Subcutaneous abdominal adipose tissue (tissue), 5 donors: ENCODE results near the gene SPATA9.
A peak's percentile ranks its signal among the peaks of the same experiment; 100 is the strongest.

ENCODE experiments used
- H3K27ac ChIP-seq: one replicate; pipeline ENCODE4 v1.7.0; 2013; ENCODE audit warnings: low read depth, mild to moderate bottlenecking, inconsistent platforms, low read length, moderate library complexity
- H3K27me3 ChIP-seq, 5 donors: one replicate each; pipeline ENCODE4 v1.7.0; 2013; ENCODE audit warnings: low read length in 5 of 5, inconsistent platforms in 1 of 5; ENCODE audit not compliant: control insufficient read depth in 5 of 5, insufficient read depth in 4 of 5
- H3K36me3 ChIP-seq, 5 donors: one replicate each; pipeline ENCODE4 v1.7.0; 2013; ENCODE audit warnings: low read length in 5 of 5; ENCODE audit not compliant: control insufficient read depth in 5 of 5, insufficient read depth in 5 of 5
- H3K4me1 ChIP-seq, 5 donors: one replicate each; pipeline ENCODE4 v1.7.0; 2013; ENCODE audit warnings: low read length in 5 of 5, mild to moderate bottlenecking in 3 of 5, moderate library complexity in 1 of 5; ENCODE audit not compliant: control insufficient read depth in 5 of 5, insufficient read depth in 5 of 5
- H3K4me3 ChIP-seq, 5 donors: one replicate each; pipeline ENCODE4 v1.7.0; 2013; ENCODE audit warnings: low read length in 5 of 5, low read depth in 1 of 5
- H3K9ac ChIP-seq, 5 donors: one replicate each; pipeline ENCODE4 v1.7.0; 2013; ENCODE audit warnings: low read length in 5 of 5, mild to moderate bottlenecking in 4 of 5, moderate library complexity in 3 of 5
- H3K9me3 ChIP-seq, 5 donors: one replicate each; pipeline ENCODE4 v1.7.0; 2013; ENCODE audit warnings: low read length in 5 of 5; ENCODE audit not compliant: control insufficient read depth in 5 of 5
- donor health status: healthy.
- donor health status: healthy.
- donor health status: healthy.
- donor health status: healthy.
- donor health status: healthy.

Gene SPATA9

DNA sequence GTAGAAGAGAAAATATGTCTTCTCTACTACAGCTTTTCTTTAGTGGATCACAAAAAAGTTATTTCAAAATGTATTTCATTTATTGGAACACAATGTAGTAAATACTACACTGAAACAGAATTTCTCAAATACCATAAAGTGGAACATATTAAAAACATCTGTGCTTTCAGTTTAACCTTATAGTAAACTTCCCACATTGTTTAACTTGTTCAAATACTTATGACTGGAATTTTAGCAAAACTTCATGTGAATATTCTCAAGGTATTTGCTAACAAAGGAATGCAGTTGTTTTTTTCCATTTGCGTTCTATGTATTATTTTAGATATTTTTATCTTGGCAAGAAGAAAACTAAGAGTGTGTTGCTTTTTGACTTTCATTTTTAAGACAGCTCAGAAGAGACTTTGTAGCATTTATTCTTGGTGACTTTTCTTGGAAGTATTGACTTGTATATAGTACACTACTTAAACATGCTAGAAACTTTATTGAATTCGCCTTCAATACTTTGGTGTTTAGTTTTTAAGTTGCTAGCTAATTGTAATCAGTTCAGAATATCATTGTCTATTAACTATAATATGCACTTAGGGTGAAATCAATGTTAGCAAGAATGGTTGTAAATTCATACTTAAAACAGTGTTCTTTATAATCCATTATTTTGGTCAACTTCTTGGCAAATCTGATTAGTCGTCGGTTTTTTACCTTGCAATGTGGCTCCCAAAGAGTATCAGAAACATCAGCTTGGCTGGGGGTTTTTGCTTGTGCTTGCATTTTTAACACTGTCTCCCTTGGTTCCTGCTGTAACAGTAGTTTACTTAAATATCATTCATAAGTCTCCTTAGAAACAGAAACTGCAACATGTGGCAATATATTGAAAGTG is 43.4 kb upstream of the SPATA9 start:
- H3K27me3 ChIP-seq, result no peaks in the 10 kb centered on the region
- no peaks in the 10 kb centered on the region for H3K9me3 ChIP-seq
- H3K27ac ChIP-seq, result peak overlapping the region; percentile 8
- H3K4me1 ChIP-seq, result peaks cover 2 to 83% (median 62%) of the 10 kb centered on the region in 5 donors
- peak overlapping the region in 3 of 5 donors; percentile 18 to 33 (median 31) for H3K4me3 ChIP-seq
- H3K36me3 ChIP-seq, result no peaks in the 10 kb centered on the region
- H3K9ac ChIP-seq, result peak overlapping the region in 2 of 5 donors; percentile 46 to 47

DNA sequence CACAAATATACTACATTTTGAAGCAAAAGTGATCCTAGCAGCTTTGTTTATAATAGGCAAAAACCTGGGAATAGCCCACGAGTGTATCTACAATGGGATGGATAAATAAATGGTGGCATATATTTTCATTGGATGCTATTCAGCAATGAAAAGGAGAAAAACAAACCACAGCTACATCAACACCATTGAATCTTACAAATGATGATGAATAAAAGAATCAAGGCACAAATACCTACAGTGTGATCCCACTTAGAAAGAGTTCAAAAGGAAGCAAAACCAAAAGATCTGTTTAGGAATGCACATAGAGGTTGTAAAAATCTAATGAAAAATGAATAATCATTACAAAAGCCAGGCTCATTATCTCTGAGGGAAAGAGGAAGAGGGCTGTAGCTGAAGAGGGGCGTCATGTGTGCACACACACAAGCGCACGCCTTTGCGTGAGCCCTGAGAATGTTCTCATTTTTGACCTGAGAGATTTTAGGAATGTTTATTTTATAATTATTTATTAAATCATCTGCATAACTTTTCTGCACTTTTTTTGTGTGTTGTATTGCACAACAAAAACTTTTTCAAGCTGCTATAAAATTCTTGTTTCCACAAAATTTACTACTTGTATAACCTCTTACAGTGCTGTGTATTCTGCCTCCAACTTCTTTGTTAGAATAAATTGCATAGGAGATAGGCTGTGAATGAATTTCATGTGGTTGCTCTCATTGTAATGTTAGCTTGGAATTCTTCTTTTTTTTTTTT is 42.5 kb upstream of the SPATA9 start:
- Histone ChIP-seq H3K27me3 (no peaks in the 10 kb centered on the region), H3K9ac (peak overlapping the region in 1 of 5 donors; percentile 46), H3K4me3 (no peak overlapping the region), H3K4me1 (peaks cover 2 to 88% (median 66%) of the 10 kb centered on the region in 5 donors), H3K27ac (peak overlapping the region; percentile 8), H3K9me3 (no peaks in the 10 kb centered on the region), H3K36me3 (no peaks in the 10 kb centered on the region)

DNA sequence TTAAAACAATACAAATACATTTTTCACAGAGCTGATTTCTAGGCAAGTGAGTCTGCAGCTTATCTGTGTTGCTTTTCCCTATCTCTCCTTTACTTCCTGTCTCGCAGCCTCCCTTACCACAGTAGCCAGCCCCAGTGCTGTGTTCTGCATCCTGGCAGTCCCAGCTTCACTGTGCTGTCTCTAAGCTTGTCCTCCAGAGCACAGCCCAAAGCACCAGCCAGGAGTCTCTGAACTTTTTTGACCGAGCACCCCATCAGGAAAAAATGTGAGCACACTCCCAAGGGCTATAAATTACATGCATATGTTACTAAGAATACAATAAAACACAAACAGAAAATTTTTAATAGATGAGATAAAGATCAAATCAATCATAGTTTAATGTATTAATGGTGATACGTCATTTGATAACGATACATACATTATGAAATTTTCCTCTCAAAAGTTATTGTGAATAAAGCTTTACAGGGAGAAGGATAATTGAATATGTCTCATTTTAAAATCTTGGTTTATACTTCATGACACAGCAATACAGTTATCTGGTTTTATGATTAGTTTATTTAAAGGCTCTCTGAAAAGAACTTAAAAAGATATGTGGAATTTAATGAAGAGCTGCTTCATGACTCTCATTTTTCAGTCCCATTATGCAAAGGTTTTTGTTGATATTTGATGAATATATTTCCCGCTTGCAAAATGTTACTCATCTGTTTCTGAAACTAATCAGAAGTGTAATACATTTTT is 41.0 kb upstream of the SPATA9 start:
- Histone ChIP-seq H3K36me3 (peaks cover 0 to 4% (median 0%) of the 10 kb centered on the region in 5 donors), H3K9ac (no peak overlapping the region), H3K4me1 (peaks cover 2 to 88% (median 65%) of the 10 kb centered on the region in 5 donors), H3K27me3 (no peaks in the 10 kb centered on the region), H3K4me3 (no peak overlapping the region), H3K27ac (no peak overlapping the region), H3K9me3 (no peaks in the 10 kb centered on the region)

DNA sequence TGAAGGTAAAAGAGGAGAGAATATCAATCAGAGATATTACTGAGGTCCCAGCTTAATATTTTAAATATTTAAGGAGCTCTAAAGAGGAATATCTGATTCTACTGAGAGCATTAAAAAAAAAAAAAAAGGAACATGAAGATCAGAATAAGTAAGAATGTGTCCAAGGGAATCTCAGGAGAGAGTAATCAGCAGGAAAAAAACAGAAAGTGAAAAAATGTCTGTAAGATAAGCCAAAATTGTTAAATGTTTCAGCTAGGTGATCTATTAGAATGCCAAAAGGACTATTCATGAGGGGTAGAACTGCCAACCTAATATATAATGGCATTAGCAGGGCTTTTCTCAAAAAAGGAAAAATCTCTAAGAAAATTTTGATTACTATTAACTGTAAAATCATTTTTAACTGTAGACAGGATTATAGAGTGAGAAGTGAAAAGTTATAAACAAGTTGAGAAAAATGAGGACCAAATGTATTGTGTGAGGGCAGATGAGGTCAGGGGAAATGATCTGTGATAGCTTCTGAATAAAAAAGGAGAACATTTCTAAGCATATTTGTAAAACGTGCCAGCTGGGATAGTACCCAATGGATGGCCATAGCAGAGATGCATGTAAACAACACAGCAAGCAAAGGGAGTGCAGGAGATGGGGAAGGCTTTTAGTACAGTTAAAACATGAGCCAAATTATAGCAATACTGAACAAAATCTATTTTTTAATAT is 38.9 kb upstream of the SPATA9 start:
- no peak overlapping the region for H3K9ac ChIP-seq

DNA sequence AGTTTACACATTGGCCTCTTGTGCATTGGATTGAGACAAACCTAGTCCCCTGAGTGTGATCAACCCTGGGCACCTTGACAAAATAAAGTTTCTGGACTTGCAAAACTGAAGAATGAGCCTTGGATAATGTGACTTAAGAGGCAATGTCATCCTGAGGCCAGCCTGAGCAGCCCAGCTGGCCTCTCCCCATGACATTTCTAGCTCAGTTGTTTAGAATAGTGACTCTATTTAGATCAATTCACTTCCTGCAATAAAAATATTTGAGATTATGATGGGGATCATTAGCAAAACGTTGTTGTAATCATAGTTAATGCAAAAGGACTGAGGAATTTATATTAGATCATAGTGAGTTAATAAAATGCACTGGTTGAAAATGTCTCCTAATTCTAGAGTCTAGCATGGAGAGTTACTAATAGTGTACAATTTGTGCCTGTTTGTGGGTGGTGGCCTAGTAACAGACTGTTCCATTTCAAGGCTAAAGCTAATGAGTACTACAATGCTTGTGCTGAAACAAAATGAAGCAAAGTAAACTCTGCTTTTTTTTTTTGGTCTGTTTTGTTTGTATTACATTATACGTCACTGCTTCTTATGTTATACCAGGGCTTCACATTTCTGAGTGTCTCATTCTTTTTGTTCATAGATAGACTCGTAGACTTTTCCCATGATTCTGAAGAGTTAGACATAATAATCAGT is 37.4 kb upstream of the SPATA9 start:
- H3K9me3 ChIP-seq, result no peaks in the 10 kb centered on the region
- H3K27me3 ChIP-seq, result no peaks in the 10 kb centered on the region
- peak overlapping the region in 1 of 5 donors; percentile 13 for H3K9ac ChIP-seq
- peaks cover 0 to 67% (median 34%) of the 10 kb centered on the region in 5 donors for H3K4me1 ChIP-seq
- peak overlapping the region; percentile 54 for H3K27ac ChIP-seq
- H3K4me3 ChIP-seq, result no peak overlapping the region
- H3K36me3 ChIP-seq, result peaks cover 0 to 17% (median 0%) of the 10 kb centered on the region in 5 donors

More for the DNA sequence above, 38.9 kb upstream of the SPATA9 start:
- Histone ChIP-seq H3K27ac (peak overlapping the region; percentile 54), H3K27me3 (no peaks in the 10 kb centered on the region), H3K4me1 (peaks cover 0 to 77% (median 48%) of the 10 kb centered on the region in 5 donors), H3K36me3 (peaks cover 0 to 17% (median 0%) of the 10 kb centered on the region in 5 donors), H3K9me3 (no peaks in the 10 kb centered on the region), H3K4me3 (no peak overlapping the region)

DNA sequence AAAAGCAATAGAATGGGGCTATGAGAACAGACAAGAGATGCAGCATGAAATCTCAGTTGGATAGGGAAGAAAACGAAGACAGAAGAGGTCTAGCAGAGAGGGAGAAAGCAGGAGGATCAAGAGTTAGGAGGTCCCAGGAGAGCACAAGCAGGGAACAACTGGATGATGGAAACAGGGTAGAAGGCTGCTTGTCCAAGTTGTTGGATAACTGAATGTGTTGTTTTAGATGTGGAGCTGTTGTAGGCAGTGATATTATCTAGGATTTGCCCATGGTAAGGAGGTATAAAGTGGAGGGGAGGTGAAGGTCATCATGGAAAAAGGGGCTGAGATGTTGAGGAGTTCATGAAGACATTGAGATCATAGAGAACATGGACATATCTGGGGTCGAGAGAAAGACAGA is 35.9 kb upstream of the SPATA9 start:
- Histone ChIP-seq H3K9me3 (no peaks in the 10 kb centered on the region), H3K36me3 (peaks cover 0 to 17% (median 0%) of the 10 kb centered on the region in 5 donors), H3K27ac (no peak overlapping the region), H3K4me1 (peaks cover 0 to 65% (median 31%) of the 10 kb centered on the region in 5 donors), H3K9ac (no peak overlapping the region), H3K27me3 (no peaks in the 10 kb centered on the region), H3K4me3 (no peak overlapping the region)

DNA sequence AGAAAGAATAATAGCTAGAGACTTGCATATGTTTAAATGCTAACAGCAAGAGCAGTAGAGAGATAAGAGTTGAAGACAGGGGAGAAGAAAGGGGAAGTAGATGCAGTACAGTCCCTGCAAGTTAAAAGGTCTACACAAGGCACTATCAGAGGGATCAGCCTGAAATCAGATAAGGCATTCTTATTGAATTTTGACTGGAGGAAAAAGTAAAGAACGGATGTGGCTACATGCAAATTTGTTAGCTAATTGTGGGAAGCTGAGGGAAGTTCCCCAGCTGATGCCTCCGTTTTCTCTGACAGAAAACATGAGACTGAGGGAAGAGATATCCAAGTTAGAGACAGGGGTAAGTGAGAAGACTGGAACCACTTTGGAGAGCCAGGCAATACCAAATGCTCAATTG is 35.4 kb upstream of the SPATA9 start:
- Histone ChIP-seq H3K36me3 (peaks cover 0 to 17% (median 0%) of the 10 kb centered on the region in 5 donors), H3K4me1 (peaks cover 0 to 61% (median 25%) of the 10 kb centered on the region in 5 donors), H3K9me3 (no peaks in the 10 kb centered on the region), H3K4me3 (no peak overlapping the region), H3K27ac (no peak overlapping the region), H3K9ac (no peak overlapping the region), H3K27me3 (no peaks in the 10 kb centered on the region)

DNA sequence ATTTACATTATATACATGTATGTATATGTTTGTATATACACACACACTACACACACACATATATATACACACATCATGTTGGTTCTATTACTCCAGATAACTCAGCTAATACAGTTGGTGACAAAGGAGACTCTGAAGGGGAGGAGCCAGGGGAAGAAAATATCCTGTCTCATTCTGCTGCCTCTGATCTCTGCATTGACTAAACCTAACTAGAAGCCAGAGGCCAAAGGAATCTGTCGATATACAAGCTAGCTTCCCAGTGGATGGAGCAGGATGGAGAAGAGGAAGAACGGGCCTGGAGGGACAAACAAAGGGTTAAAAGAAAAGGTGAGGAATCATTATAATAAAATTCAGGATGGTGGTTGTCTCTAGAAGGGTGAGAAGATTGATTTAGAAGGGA is 34.6 kb upstream of the SPATA9 start:
- peaks cover 0 to 17% (median 0%) of the 10 kb centered on the region in 5 donors for H3K36me3 ChIP-seq
- no peak overlapping the region for H3K9ac ChIP-seq

More for the DNA sequence above, 34.6 kb upstream of the SPATA9 start:
- H3K4me1 ChIP-seq, result peaks cover 0 to 57% (median 25%) of the 10 kb centered on the region in 5 donors
- no peaks in the 10 kb centered on the region for H3K9me3 ChIP-seq
- no peak overlapping the region for H3K4me3 ChIP-seq
- H3K27ac ChIP-seq, result no peak overlapping the region
- H3K27me3 ChIP-seq, result no peaks in the 10 kb centered on the region
